Tibial artery (tissue), 4 donors: ENCODE data around the gene DGAT2.
"Not testable (repeated sequence)": the region's sequence is repeated elsewhere in the genome, so short reads cannot be mapped to it uniquely, and the experiment has no call there.

Experiments
- DNase-seq, 2 donors: peaks; one replicate each; pipeline ENCODE4 v3.0.0-alpha.2; 2019
- H3K27ac ChIP-seq, 2 donors: fragments of 200-600 bp; sonication (generic) in 1 of 2; 1 replicate in 1 of 2; 2 replicates in 1 of 2; pipeline ENCODE4 v1.5.1; 2018 to 2019; ENCODE audit warnings: mild to moderate bottlenecking in 1 of 2
- H3K27me3 ChIP-seq, 2 donors: fragments of 200-600 bp; sonication (generic) in 1 of 2; one replicate each; pipeline versions ENCODE4 v1.5.1 to v1.6.0; 2016 to 2019
- H3K36me3 ChIP-seq, 3 donors: fragments of 200-600 bp; sonication (generic) in 2 of 3; one replicate each; pipeline ENCODE4 v1.5.1; 2016 to 2019; ENCODE audit warnings: mild to moderate bottlenecking in 2 of 3
- H3K4me1 ChIP-seq, 4 donors: fragments of 200-600 bp; sonication (generic) in 2 of 4; 1 replicate in 3 of 4; 2 replicates in 1 of 4; pipeline ENCODE4 v1.5.1; 2016 to 2019
- H3K4me3 ChIP-seq, 2 donors: fragments of 200-600 bp; sonication (generic) in 1 of 2; 1 replicate in 1 of 2; 2 replicates in 1 of 2; pipeline ENCODE4 v1.5.1; 2018 to 2019; ENCODE audit warnings: mild to moderate bottlenecking in 2 of 2
- H3K9me3 ChIP-seq, 3 donors: fragments of 200-600 bp; sonication (generic) in 1 of 3; one replicate each; pipeline ENCODE4 v1.5.1; 2016 to 2019
- CTCF ChIP-seq, 2 experiments: fragments of 200-600 bp in 1 of 2; fragments of 450-650 bp in 1 of 2; IDR thresholded peaks; one replicate each; pipeline ENCODE4 v1.5.1; 2017 to 2019; ENCODE audit warnings: antibody characterized with exemption in 2 of 2, mild to moderate bottlenecking in 1 of 2, moderate library complexity in 1 of 2
- intact Hi-C: fragments of 100-400 bp; cut with DNase I; formaldehyde crosslinking; loops from one replicate; pipeline ENCODE4 v1.15.0; 2023; ENCODE audit warnings: low total_unique reads

DGAT2 gene

DNA sequence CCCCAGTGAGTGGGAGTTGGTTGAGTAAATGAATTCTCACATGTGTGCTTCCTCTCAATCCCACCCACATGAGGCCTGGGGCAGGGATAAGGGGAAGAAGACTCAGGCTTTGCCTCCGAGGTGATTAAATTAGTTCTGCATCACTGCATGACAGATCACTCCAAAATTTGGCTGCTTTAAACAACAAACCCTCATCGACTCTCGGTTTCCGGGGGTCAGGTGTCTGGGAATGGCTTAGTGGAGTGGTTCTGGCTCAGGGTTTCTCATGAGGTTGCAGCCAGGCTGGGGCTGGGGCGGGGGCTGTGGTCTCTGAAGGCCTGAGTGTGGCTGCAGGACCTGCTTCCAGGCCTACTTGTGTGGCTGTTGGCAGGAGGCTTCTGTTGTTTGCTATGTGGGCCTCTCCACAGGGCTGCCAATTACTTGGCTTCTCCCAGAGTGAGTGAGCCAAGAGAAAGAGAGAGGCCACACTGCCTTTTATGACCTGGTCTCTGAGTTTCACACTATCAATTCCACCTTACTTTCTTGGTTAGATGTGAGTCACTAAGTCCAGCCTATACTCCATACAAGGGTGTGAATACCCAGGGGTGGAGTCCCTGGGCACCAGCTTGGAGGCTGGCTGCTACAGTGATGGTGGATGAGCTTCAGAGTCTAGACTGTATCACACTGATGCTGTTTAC is 35.0 kb upstream of the DGAT2 start:
- Histone ChIP-seq H3K27ac (no peak overlapping the region), H3K4me3 (no peak overlapping the region), H3K4me1 (peaks cover 0 to 23% (median 12%) of the 10 kb centered on the region in 4 donors), H3K36me3 (no peaks in the 10 kb centered on the region), H3K9me3 (no peaks in the 10 kb centered on the region), H3K27me3 (no peaks in the 10 kb centered on the region)
- DNase-seq, result no peak
- intact Hi-C loops, result no loop called here
- no peak for TF ChIP-seq CTCF (IDR thresholded peaks at IDR 0.05)

- no peak overlapping the region for H3K4me3 ChIP-seq
- H3K4me1 ChIP-seq, result peaks cover 0 to 23% (median 12%) of the 10 kb centered on the region in 4 donors
- no peak for DNase-seq
- H3K27me3 ChIP-seq, result no peaks in the 10 kb centered on the region
- no peak overlapping the region for H3K27ac ChIP-seq
- no peaks in the 10 kb centered on the region for H3K9me3 ChIP-seq
- intact Hi-C loops, result no loop called here
- no peak for TF ChIP-seq CTCF (IDR thresholded peaks at IDR 0.05)
- H3K36me3 ChIP-seq, result no peaks in the 10 kb centered on the region
Measured at GRCh38 chr11:75734491-75735180, 33.9 kb upstream of the DGAT2 start.

GRCh38 chr11:75735181-75735845 is 33.3 kb upstream of the DGAT2 start:
- H3K27ac ChIP-seq, result no peak overlapping the region
- H3K27me3 ChIP-seq, result no peaks in the 10 kb centered on the region
- H3K4me1 ChIP-seq, result peaks cover 0 to 23% (median 12%) of the 10 kb centered on the region in 4 donors
- DNase-seq, result no peak
- no peaks in the 10 kb centered on the region for H3K36me3 ChIP-seq
- intact Hi-C loops, result no loop called here
- no peak for TF ChIP-seq CTCF (IDR thresholded peaks at IDR 0.05)
- H3K9me3 ChIP-seq, result no peaks in the 10 kb centered on the region
- no peak overlapping the region for H3K4me3 ChIP-seq

DNA sequence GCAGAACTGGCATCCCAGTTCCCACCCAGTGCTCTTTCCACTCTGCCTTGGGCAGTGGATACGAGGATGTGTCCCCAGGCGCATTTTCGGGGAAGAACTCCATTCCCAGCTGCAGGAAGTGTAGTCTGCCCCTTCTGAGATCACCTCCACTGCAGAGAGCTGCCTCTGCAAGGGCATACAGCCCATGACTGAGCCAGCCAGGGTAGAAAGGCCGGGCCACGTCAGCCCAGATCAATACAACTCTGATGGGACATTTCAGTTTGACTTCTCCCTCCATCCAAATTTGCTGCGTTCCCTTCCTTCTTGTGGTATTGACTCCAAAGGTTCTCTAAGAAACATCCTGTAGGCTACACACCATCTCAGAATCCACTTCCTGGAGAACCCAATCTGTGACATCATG is 31.3 kb upstream of the DGAT2 start:
- no peak overlapping the region for H3K4me3 ChIP-seq
- intact Hi-C loops, result no loop called here
- H3K4me1 ChIP-seq, result peaks cover 0 to 23% (median 9%) of the 10 kb centered on the region in 4 donors
- H3K9me3 ChIP-seq, result no peaks in the 10 kb centered on the region
- H3K27ac ChIP-seq, result no peak overlapping the region
- DNase-seq, result no peak
- H3K27me3 ChIP-seq, result no peaks in the 10 kb centered on the region
- H3K36me3 ChIP-seq, result no peaks in the 10 kb centered on the region
- TF ChIP-seq CTCF (IDR thresholded peaks at IDR 0.05), result no peak

GRCh38 chr11:75740681-75741080 is 27.9 kb upstream of the DGAT2 start:
- Histone ChIP-seq H3K4me1 (no peaks in the 10 kb centered on the region), H3K27me3 (peaks cover 0 to 16% of the 10 kb centered on the region in 2 donors), H3K9me3 (no peaks in the 10 kb centered on the region), H3K4me3 (no peak overlapping the region), H3K27ac (no peak overlapping the region), H3K36me3 (no peaks in the 10 kb centered on the region)
- intact Hi-C loops, result no loop called here
- DNase-seq, result no peak
- TF ChIP-seq CTCF (IDR thresholded peaks at IDR 0.05), result no peak

DNA sequence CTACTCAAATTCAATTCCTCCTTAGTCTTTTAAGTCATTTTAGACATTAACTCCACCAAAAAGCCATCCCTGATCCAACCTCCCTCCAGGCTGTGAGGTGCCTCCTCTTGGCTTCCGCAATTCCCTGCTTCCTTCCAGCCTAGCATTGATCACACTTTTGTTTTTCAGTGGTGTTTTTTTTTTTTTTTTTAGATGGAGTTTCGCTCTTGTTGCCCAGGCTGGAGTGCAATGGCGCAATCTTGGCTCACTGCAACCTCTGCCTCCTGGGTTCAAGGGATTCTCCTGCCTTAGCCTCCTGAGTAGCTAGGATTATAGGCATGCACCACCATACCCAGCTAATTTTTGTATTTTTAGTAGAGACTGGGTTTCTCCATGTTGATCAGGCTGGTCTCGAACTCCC is 25.4 kb upstream of the DGAT2 start:
- H3K27ac ChIP-seq, intact Hi-C loops, H3K9me3 ChIP-seq: not testable (repeated sequence)

More for the DNA sequence above, 25.4 kb upstream of the DGAT2 start:
- DNase-seq, H3K36me3 ChIP-seq, H3K4me3 ChIP-seq, H3K4me1 ChIP-seq: not testable (repeated sequence)
- H3K27me3 ChIP-seq, result peaks cover 0 to 21% of the 10 kb centered on the region in 2 donors
